RKO (cell line): ENCODE results near the gene DEFB128.
"Not testable (repeated sequence)": the region's sequence is repeated elsewhere in the genome, so short reads cannot be mapped to it uniquely, and the experiment has no call there.

Experiments used
- DNase-seq: peaks from one replicate; pipeline ENCODE4 v3.0.0-alpha.2; 2016; ENCODE audit warnings: low spot score

DEFB128 gene

DNA sequence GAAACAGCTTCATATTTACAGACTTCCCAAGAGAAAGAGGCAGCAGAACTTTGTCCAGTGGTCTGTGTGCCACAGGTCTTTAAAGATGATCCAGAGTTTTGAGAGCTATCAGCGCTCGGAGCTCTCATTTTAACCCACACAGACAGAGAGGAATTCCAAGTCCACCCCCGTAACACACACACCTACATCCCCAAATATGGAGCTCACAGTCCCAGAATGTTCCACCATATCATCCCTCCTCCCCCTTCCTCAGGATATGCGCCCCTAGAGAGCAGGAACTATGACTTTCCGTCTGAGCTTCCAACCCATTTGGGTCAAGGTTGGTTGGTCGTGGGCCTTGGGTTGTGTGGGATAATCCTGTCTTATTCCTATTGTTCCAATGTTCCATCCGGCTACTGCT lies at the start of gene DEFB128:
DEFB128 (minus strand) TSS at position 101 of the 400 bp plus-strand sequence; CDS start at position 13, 88 bp downstream.
- DNase-seq = no peak

- DNase-seq = no peak
Observed at GRCh38 chr20:237929-238328, 48.4 kb upstream of the DEFB128 start.

- no peak for DNase-seq
Observed at GRCh38 chr20:237489-237888, 48.0 kb upstream of the DEFB128 start.

GRCh38 chr20:235891-236290 lies 46.4 kb upstream of the DEFB128 start:
- peak; percentile 32 for DNase-seq

GRCh38 chr20:227439-228105 lies 38.1 kb upstream of the DEFB128 start:
- no peak for DNase-seq

- DNase-seq = no peak
Observed at GRCh38 chr20:226958-227357, 37.4 kb upstream of the DEFB128 start, which contains the start of gene DEFB129. DEFB129 (plus strand) TSS chr20:227258; CDS start chr20:227289, 31 bp downstream.

GRCh38 chr20:225879-226278 lies 36.4 kb upstream of the DEFB128 start:
- DNase-seq = not testable (repeated sequence)

GRCh38 chr20:221258-221830 lies 31.8 kb upstream of the DEFB128 start:
- DNase-seq = no peak

DNA sequence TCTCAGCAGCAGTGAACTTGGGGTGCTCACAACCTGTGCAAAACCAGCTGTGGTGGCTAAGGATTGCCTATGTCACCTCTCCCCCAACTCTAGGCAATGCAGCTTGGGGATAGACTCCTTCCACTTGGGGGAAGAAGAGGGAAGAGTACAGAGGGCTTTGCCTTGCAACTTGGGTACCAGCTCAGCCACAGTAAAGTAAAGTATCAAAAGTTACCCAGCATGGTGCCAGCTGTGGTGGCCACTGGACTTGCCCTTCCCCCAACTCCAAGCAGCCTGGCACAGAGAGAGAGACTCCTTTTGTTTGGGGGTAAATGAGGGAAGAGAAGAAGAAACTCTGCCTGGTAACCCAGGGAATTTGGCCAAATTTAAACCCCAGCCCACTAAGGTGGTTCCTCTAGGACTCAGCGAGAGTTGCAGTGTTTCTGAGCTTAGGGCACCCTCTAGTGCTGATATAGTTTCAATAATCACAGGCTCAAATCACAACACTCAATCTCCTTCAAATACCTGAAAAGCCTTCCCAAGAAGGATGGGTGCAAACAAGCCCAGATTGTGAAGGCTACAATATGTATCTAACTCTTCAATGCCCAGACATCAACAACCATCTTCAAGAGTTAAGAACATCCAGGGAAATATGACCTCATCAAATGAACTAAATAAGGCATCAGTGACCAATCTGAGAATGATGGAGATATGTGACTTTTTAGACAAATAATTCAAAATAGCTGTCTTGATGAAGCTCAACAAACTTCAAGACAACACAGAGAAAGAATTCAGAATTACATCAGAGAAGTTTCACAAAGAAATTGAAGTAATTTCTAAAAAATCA lies 30.0 kb upstream of the DEFB128 start:
- DNase-seq = peak; percentile 67

- DNase-seq = no peak
Observed at GRCh38 chr20:217266-217665, 27.8 kb upstream of the DEFB128 start.

GRCh38 chr20:215796-216195 lies 26.3 kb upstream of the DEFB128 start:
- no peak for DNase-seq

DNA sequence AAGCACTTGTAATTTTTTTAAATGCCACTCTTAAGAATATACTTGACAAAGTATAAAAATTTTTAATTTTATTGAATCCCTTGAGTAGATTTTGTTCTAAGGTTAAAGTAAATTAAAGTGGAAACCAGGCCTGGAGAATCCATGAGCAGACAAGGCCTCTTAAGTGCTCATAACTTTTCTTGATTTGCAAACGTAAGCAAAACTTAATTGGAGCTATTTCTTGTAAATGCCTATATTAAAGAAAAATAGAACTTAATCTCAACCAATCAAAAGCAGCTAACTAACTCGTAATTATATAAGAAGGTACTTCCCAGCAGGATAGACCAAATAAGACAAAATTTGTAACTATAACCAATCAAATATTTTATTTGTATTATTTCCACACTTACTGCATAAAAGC lies 24.9 kb upstream of the DEFB128 start:
- DNase-seq = no peak

DNA sequence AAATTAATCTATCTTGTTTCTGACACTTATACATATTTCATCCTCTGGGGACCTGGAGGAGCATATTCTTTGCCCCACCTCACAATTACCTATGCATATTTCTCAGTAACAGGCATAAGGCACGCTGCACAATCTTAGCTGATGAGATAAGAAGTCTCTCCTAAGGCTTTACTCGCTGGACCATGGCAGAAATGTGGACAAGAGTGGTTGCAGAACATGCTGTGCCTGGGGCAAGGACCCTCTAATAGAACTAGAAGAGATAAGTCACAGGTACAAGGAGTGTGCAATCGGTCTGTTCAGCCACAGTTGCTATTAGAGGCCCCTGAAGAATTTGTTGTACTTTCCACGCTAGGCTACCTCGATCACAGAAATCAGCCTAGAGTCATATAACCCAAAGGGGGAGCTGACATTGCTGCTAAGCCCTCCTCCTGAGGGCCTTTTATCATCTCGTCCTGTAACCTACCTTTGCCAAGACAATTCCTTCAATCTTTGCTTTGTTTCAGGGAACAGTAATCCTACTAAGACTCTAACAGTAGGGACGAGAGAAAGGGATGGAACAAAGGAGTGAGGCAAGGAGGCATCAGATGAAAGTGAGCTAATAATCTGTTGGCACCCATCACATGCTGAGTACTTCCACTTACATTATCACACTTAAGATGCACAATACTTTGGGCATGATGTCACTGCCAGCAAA lies 21.4 kb upstream of the DEFB128 start:
- DNase-seq = no peak

DNA sequence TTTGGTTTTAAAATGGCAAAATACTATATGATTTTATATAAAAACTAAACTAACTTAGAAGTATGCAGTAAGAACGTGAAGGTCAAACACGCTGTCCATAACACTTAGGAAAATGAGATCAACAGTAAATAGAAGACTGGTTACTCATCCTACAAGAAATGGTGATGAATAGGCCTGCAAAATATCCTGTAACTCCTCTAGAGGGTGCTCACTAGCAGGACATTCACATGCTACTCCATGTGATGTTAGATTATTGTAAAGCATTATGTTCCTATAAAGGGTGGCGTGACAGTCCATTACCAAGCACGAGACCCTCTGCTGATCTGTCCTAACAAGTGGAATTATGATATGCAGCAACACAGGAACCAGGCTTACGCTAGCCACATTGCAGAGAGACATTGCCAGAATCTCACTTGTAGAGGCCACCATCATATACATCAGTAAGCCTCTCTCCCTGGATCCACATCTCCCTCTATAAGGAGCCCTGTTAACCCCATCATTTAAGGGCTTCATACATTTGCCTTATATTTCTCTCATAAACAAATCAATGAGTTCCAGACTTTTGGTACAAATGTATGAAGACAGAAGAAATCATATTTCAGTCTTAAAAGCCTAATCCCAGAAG lies 19.5 kb upstream of the DEFB128 start:
- DNase-seq = peak; percentile 88

GRCh38 chr20:203630-204029 lies 14.1 kb upstream of the DEFB128 start:
- not testable (repeated sequence) for DNase-seq

DNA sequence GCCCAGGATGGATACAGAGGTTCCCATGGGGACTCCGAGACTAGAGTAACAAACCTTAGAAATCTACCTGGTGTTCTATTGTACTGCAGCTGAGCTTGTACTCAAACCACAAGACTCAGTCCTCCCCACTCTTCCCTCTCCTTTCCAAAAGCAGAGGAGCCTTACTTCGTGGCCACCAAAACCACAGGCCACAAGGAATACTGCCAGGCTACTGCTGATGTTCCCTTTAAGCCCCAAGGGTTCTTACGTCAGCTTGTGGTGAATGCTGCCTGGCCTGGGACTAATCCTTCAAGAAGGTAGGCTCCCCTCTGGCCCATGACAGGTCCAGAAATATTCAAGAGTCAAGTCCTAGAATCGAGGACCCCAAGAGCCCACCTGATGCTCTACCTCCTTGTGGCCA lies 10.5 kb upstream of the DEFB128 start:
- DNase-seq = no peak

DNA sequence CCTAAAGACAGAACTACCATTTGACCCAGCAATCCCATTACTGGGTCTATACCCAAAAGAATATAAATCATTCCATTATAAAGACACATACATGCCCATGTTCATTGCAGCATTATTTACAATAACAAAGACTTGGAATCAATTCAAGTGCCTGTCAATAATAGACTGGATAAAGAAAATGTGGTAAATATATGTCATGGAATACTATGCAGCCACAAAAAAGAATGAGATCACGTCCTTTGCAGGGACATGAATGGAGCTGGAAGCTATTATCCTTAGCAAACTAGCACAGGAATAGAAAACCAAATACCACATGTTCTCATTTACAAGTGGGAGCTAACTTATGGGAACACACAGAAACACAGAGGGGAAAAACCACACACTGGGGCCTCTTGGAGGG lies 8.7 kb upstream of the DEFB128 start:
- DNase-seq = no peak

GRCh38 chr20:187733-188132 lies 1.8 kb downstream of the DEFB128 start:
- DNase-seq = no peak

DNA sequence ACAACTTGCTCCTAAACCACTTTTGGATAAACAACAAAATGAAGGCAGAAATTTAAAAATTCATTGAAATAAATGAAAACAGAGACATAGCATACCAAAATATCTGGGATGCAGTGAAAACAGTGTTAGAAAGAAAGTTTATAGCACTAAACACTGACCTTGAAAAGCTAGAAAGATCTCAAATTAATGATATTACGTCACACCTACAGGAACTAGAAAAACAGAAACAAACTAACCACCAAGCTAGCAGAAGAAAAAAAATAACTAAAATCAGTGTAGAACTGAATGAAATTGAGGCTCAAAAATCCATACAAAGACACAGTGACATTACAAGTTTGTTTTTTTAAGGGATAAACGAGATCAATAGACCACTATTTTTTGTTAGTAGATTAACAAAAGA lies 5.2 kb downstream of the DEFB128 start:
- no peak for DNase-seq

GRCh38 chr20:168876-169275 lies 20.6 kb downstream of the DEFB128 start:
- DNase-seq = no peak

DNA sequence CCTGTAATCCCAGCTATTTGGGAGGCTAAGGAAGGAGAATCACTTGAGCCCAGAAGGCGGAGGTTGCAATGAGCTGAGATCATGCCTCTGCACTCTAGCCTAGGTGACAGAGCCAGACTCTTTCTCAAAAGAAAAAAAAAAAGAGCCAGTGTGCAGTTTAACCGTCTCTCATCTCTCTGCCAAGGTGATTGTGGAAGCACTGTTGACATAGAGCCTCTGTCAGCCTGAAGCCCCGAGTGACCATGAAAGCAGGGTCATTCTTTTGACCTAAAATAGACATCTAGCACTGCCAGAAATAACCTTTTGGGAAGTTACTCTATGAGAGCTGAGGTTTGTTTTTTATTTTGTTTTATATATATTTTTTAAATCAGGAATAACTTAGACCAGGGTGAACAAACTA lies 24.9 kb downstream of the DEFB128 start:
- no peak for DNase-seq

DNA sequence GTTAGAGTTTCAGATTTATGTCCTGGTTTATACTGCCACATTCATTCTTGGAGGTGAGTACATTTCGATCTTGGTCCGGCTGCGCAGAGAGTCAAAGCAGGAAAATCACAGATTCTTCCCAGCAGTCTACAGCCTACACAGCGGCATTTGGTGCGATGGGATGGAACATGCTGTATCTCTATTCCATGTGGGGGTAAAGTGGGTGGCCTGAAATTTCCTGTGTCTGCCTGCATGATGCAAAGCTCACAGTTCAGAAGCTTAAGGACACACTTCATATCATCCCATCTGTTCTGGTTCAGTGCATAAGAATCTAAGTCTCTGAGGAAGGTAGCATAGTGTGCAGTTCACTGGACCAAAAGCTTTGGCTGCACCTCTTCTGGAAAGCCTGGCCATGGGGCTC lies 32.4 kb downstream of the DEFB128 start, which contains the start of gene DEFB127:
DEFB127 (plus strand) TSS at position 301 of the 400 bp plus-strand sequence; CDS start at position 392, 91 bp downstream.
- no peak for DNase-seq
